Stimulated activated CD4-positive, alpha-beta T cell treated with anti-CD3 and anti-CD28 coated beads, TNF-alpha, amount 100 ng/mL, for 24 hours (primary cell): ENCODE data around the gene ANKRD29.
A peak's percentile ranks its signal among the peaks of the same experiment; 100 is the strongest.
"Not testable (repeated sequence)": the region's sequence is repeated elsewhere in the genome, so short reads cannot be mapped to it uniquely, and the experiment has no call there.

Experiments
- DNase-seq, 3 experiments: peaks; one replicate each; pipeline ENCODE4 v3.0.0-alpha.2; 2020; ENCODE audit warnings: low read depth in 3 of 3

Gene ANKRD29

DNA sequence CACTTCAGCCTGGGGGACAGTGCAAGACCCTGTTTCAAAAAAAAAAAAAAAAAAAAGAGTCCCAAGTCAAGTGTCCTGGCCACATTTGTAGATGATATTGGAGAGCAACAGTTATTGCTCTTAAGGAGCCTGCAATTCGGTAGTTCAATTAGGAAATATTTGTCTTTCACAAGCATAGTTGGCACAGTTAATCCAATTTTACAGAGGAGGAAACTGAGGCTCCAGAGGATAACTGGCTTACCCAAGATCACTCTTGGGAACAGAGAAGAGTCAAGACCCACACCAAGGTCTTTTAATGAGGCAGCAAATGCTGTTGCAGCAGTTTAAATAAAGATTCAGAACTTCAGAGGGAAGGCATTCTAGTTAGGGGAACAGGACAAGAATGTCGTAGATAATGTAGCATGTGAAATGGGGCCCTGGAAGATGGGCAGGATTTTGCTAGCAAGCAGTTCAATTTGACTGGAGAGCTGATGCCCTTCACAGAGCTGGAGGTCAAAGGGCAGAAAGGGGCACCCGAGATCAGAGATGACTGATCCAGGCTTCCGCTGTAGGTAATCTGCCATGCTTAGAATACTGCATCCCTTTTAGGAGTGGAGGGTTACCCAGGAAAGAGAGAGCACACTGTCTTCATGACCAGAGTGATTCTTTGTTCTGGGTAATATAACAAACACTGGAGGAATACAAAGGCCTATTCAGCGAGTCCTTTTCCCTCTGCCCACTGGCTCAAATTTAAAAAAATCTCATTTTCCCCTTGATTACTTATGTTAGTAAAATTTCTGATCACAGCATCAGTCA, 79.4 kb downstream of the ANKRD29 start:
- DNase-seq, result no peak

DNA sequence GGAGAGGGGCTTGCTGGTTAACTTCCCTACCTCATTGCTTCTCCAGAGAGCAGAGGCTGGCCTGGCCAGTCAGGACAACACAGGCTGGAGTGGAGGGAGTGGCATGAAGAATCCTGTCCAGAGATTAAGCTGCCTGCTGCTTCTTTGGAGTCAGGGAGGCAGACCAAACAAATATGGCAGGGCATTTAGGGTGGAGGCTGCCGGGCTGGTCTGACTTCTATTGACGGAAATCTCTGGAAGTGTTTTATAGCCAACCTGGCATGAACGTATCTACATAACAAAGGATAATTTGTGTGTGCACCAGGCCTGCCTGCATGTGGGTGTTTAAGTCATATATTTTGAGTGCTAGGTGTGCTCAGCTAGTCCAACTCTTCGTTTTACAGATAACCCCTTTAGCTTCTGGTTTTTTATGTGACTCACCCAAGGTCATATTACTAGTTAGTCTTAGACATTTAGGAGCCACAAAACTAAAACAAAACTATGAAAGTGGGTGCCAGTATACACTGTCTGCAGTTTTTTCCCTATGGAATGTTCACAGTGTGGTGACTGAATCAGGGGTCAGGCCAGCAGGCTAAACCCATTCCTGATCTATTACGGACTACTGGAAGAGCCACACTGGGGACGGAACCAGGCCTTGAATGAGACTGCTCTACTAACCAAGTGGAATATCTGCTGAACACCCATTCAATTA, 81.9 kb downstream of the ANKRD29 start:
- DNase-seq, result no peak

DNA sequence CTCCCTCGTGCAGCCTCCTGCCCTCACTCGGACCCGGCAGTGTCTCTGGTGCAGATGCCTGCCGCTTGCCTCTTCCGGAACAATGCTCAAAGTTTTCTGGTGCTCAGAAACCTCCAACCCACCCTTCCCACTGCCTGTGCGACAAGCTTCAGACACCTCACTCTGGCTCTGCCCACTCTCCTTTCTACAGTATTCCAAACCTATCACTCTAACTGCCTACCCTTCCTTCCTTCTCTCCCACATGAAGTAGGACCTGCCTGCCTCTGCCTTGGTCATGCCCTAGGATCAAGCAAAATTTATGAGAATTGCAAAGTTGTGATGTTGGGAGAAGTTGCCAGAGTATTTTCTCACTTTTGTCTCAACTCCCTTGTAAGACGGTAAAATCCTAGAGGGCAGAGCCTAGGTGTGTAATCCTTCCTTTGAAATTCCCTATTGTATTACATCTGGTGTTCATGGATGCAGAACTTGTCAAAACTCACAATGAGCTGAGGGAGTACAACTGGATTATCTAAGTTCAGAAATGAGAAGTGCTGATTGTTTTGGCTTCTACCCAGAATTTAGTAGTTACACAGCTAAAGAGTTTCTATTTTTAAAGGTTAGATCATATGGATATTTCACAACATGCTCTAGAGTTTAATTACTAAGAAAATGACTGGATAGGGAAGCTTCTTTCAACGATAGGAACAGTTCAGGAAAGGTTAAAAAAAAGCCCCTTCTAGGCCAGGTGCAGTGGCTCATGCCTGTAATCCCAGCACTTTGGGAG, 83.6 kb downstream of the ANKRD29 start:
- DNase-seq, result no peak

- DNase-seq, result no peak
Measured at GRCh38 chr18:23578067-23578701, 84.5 kb downstream of the ANKRD29 start.

- DNase-seq, result not testable (repeated sequence)
Measured at GRCh38 chr18:23577521-23577920, 85.2 kb downstream of the ANKRD29 start.

GRCh38 chr18:23575309-23575651, 87.4 kb downstream of the ANKRD29 start:
- DNase-seq, result no peak

- DNase-seq, result no peak
Measured at GRCh38 chr18:23574611-23575308, 88.0 kb downstream of the ANKRD29 start.

- DNase-seq, result peak in 1 of 3 experiments; percentile 34
Measured at GRCh38 chr18:23573626-23574431, 88.9 kb downstream of the ANKRD29 start.

DNA sequence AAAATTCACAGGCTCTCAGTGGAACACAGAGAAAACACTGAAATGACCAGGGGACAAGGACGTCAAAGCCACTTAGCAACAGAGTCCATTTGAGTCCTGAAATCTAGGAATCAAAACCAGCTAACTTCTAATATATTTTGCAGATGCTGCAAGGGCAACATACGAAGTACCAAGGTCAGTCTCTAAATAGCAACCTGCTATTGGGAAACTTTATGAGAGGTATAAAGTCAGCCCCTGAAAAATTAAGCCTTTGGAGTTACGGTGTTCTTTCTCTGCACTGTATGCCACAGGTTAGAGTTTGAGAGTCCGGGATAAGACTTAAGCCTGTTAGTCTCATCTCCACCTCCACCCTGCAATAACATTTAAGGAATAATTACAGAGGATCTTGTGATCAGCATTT, 89.7 kb downstream of the ANKRD29 start:
- DNase-seq, result no peak

- DNase-seq, result no peak
Measured at GRCh38 chr18:23572570-23572969, 90.1 kb downstream of the ANKRD29 start.

- no peak for DNase-seq
Measured at GRCh38 chr18:23572012-23572411, 90.7 kb downstream of the ANKRD29 start.

GRCh38 chr18:23570912-23571504, 91.7 kb downstream of the ANKRD29 start:
- DNase-seq, result no peak

DNA sequence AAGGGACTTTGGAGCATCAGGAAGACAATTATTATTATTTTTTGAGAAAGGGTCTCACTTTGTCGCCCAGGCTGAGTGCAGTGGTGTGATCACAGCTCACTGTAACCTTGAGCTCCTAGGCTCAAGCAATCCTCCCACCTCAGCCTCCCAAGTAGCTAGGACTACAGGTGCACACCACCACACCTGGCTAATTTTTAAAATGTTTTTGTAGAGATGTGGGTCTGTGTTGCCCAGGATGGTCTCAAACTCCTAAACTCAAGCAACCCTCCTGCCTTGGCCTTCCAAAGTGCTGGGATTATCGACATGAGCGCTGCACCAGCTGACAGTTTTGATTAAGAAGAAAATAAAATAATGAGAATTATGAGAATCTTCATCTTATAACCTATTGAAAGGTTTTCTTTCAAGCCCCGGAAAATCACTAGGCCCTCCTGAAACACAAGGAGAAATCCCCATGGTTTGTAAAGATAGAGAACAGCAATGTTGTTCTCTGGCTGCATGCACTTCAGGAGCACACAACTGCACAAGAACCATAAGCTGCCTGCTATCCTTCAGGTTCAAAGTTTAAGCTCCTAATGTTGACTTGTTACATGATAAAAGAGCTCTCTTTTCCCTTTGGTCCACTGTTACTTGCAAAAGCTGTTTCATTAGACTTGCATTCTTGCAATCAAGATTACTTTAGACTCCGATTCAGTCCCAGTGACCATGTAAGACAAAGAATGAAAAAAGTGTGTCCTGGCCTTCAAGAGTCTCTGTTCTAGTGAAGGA, 93.2 kb downstream of the ANKRD29 start:
- no peak for DNase-seq

DNA sequence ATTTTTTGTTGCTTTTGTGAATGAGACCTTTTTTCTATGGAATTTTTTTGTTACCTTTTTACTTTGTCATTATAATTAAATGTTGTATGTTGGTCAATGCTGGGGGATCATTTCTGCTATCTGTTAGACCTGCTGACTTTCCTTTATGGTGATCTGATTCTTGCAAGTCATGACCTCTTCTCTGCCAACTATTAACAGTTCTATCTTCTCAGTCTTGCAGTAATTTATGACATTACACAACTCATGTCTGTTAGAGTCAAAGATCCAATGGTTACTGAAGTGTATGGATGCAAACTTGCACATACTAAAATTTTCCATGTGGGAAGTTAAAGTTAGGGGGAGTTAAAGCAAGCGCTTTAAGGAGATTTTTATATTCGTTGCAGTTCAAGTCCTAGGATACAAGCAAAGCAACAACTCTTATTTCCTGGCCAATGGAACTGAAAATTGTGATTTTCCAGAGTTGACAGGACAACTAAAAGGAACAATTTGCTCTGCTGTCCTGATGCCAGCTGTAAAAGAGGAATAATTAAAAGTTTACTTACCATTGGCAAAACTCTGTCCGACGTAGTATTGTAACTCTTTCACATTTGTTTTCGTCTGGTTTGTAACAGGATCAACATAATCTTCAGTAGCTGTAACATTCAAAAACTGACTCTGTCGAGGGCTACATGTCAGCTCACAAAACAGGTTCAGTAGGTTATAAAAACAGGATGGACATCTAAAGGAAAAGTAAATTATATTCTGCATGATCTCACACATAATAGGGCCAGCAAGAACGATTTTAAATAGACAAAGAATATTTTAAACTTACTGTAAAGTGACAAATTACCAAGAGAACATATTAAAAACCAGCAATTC, 94.2 kb downstream of the ANKRD29 start:
- no peak for DNase-seq

GRCh38 chr18:23567671-23568070, 95.0 kb downstream of the ANKRD29 start:
- DNase-seq, result no peak

GRCh38 chr18:23565916-23566547, 96.7 kb downstream of the ANKRD29 start:
- no peak for DNase-seq

DNA sequence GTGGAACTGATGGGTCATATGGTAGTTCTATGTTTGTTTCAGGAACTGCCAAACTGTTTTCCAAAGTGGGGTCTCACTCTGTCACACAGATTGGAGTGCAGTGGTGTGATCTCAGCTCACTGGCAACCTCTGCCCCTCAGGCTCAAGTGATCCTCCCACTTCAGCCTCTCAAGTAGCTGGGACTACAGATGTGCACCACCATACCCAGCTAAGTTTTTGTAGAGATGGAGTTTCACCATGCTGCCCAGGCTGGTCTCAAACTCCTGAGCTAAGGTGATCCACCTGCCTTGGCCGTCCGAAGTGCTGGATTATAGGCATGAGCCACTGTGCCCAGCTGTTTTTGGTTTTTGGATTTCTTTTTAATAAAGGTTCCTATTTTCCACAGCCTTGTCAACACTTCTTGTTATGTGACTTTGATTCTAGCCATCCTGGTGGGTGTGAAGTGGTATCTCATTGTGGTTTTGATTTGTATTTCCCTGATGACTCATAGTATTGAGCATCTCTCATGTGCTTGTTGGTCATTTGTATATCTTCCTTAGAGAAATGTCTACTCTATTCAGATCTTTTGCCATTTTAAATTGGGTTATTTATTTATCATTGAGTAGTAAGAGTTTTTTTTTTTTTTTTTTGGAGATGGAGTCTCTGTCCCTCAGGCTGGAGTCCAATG, 99.2 kb downstream of the ANKRD29 start:
- no peak for DNase-seq

- DNase-seq, result no peak
Measured at GRCh38 chr18:23560186-23560585, 102.5 kb downstream of the ANKRD29 start.
